NAMALWA (cell line): ENCODE measurements around the gene BEST3.

Experiments
- DNase-seq: peaks from one replicate; pipeline ENCODE4 v3.0.0-alpha.2; 2015; ENCODE audit warnings: low spot score

Gene BEST3

DNA sequence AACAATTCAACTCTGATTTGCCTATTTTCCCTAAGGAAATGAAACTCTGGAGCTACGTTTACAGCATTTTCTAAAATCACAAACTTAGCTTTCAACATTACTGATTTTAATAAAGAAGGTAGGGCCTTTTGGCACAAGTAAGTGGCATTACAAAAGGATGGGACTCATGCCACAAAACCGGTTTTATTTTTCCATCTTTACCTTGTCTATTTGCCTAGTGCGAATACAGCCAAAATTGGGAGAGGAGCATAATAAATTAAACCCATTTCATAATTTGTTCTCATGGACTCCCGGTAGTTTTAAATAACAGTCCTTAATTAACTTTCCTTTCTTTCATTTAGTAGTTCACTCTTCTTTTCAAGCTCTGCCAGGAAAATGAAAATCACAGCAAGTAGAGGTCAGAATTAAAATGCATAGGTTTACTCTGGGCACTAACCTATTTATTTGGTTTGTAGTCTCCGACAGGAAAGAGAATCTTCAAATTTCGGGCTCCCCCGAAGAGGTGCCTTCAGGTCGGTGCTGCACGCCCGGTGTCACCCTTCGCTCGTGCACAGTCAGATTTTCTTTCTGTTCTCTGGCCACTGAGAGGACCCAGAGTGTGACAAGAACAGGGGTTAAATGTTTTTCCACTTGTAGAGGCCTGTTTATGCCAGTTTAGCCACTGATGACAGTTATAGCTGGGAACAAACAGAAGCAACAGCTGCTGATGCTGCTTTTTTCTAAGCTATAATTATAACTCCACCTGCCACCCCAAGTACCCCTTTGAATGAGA, at the start of gene BEST3:
Gene BEST3, minus strand, starts transcription at position 535 of the 772 bp plus-strand sequence. CDS start 1,505 bp downstream, outside the sequence.
- DNase-seq: peak; percentile 87

- DNase-seq: no peak
These were observed 45.0 kb upstream of the BEST3 start for GRCh38 chr12:69744109-69744508.

GRCh38 chr12:69739287-69740191, 40.4 kb upstream of the BEST3 start:
- peak; percentile 84 for DNase-seq

GRCh38 chr12:69738351-69739286, 39.5 kb upstream of the BEST3 start, which contains the start of gene RAB3IP:
TSS of gene RAB3IP (plus strand) at chr12:69738860. CDS start at chr12:69755409, 16,549 bp downstream.
- DNase-seq: peak; percentile 93

- DNase-seq: no peak
These were observed 34.5 kb upstream of the BEST3 start for GRCh38 chr12:69733638-69734037.

- DNase-seq: no peak
These were observed 33.0 kb upstream of the BEST3 start for GRCh38 chr12:69732088-69732487.

- no peak for DNase-seq
These were observed 27.8 kb upstream of the BEST3 start for GRCh38 chr12:69726922-69727321.

DNA sequence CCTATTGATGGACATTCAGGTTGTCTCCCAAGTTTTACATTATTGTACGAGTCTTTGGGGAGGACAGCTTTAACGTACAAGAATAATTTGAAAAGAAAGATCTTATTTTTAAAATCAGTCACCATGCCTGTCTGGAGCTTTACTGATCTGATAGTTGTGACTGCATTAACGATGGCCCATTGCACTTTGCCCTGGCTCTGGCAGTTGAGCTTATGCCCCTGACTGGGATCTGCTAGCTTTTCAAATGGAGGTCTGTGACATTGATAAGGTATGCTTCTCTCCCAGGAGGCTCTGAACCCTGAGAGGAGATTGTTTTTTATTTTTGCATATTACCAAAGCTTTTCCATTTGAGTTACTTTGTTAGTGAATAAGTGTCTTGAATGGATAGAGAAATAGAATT, 21.6 kb upstream of the BEST3 start:
- DNase-seq: no peak

- DNase-seq: no peak
These were observed 20.5 kb upstream of the BEST3 start for GRCh38 chr12:69719336-69720316.

GRCh38 chr12:69714542-69714941, 15.4 kb upstream of the BEST3 start:
- no peak for DNase-seq

DNA sequence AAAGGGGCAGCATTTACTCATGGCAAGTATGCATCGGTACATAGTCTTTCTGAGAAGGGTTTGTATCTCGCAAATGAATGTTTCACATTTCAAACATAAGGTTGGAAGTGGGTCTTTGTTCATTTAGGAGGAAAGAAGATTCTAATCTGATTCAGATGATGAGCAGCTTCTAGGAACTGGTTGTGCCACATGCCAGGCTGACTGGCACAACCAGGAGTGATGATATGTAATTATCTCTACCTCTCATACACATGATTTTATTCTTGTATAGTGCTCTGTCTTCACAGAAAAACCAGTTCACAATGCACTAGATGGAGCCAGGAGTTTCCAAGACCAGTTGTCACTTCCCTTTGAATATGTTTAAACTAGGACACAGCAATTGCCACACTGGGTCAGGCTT, 13.7 kb upstream of the BEST3 start:
- DNase-seq: no peak

DNA sequence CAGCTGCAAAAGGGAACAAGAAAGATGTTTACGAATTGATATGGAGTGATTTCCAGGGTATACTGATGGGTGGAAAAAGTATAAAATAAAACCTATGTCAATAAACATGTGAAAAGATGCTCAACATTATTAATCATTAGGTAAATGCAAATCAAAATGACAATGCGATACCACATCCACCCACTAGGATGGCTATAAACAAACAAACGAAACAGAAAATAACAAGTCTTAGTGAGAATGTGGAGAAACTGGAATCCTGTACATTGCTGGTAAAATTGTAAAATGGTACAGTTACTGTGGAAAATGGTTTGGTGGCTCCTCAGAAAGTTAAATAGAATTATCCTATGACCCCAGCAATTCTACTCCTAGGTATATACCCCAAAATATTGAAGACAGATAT, 9.5 kb upstream of the BEST3 start:
- DNase-seq: peak; percentile 42

GRCh38 chr12:69704357-69704756, 5.3 kb upstream of the BEST3 start:
- DNase-seq: no peak

- DNase-seq: no peak
These were observed 4.1 kb upstream of the BEST3 start for GRCh38 chr12:69703146-69703642.

- no peak for DNase-seq
These were observed 2.7 kb upstream of the BEST3 start for GRCh38 chr12:69701826-69702225.

DNA sequence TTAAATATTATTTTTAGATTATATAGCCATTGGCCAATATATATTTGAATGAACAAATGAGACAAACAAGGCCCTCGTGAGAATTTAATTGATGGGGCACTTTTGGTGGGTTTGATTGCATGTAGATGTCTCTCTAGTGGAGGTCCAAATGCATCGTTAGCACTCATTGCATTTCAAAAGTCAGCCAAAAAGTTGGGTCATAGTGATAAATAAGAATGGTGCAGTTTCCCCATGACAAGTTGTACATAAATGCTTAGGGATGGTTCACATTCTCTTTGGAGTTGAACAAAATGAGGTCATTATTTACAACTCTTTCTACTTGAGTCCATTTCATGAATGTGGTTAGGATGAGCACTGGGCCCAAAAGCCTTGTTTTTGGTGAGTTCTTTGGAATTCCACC, 1.0 kb downstream of the BEST3 start:
- peak; percentile 69 for DNase-seq

DNA sequence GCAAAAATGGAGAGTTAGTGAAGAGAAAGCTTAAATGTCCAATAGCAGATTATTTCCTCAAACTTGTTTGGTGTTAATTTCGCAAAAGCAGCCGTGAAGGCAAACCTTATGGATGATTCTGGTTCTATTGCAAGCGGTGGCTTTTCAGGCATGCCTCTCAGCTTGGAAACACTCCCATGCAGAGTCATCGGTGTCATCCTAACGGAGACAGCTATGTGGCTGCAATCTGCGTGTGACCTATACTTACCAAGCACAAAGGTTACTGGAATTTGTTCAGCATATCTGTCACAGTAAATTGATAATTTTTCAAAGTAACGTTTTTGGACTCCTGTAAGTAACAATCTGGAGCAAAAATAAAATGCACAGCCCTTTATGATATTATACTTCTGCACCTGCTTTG, 5.0 kb downstream of the BEST3 start:
- no peak for DNase-seq

DNA sequence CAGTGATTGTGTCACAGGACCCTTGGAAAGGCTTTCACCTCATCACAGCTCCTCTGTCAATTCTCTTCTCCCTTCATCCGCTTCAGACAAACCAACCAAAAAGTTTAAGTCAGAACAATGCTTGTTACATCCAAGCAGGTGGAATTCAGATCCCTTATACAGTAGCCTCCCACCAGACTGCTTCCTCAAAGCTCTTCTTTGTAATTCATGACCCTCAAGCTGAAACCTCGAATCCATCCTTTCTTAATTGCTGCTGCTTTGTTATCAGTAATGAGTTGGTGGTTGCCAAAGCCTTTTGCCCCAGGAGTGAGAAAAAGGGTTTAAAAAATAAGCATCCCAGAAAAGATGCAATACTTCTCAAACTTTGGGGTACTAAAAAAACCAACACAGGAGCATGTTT, 9.5 kb downstream of the BEST3 start:
- no peak for DNase-seq

GRCh38 chr12:69688471-69689427, 10.4 kb downstream of the BEST3 start:
- no peak for DNase-seq
